Measurements from ENCODE around the gene UBA1. TPM values are rescaled to one million over a fixed set of nuclear protein-coding genes. Genes with fewer than 3 reads are reported as not detected.

Gene UBA1
- total RNA-seq, 3 donors from 2014 or later: 160 to 198 (median 172) TPM

GRCh38 chrX:47172549-47172948, 21.1 kb upstream of the UBA1 start:
- H3K4me1 ChIP-seq (ENCODE audit: low read depth): no peaks in the 10 kb centered on the region
- ATAC-seq (no peak), DNase-seq (no peak)
- H3K9me3 ChIP-seq: no peaks in the 10 kb centered on the region
- no peak overlapping the region for H3K4me3 ChIP-seq
- H3K36me3 ChIP-seq (ENCODE audit: low read depth): no peaks in the 10 kb centered on the region
- TF ChIP-seq CTCF (IDR thresholded peaks at IDR 0.05): no peak
- intact Hi-C loops (cut with DNase I, micrococcal nuclease): no loop called here

GRCh38 chrX:47172971-47173792, 20.4 kb upstream of the UBA1 start:
- no peak overlapping the region for H3K4me3 ChIP-seq
- TF ChIP-seq CTCF (IDR thresholded peaks at IDR 0.05): no peak
- ATAC-seq: no peak
- no peak for DNase-seq
- intact Hi-C loops (cut with DNase I, micrococcal nuclease): no loop called here
- H3K9me3 ChIP-seq: no peaks in the 10 kb centered on the region
- no peaks in the 10 kb centered on the region for H3K36me3 ChIP-seq (ENCODE audit: low read depth)
- H3K4me1 ChIP-seq (ENCODE audit: low read depth): no peaks in the 10 kb centered on the region

GRCh38 chrX:47174376-47174775, 19.3 kb upstream of the UBA1 start:
- ATAC-seq: no peak
- H3K9me3 ChIP-seq: no peaks in the 10 kb centered on the region
- TF ChIP-seq CTCF (IDR thresholded peaks at IDR 0.05): no peak
- no peak for DNase-seq
- H3K4me3 ChIP-seq: no peak overlapping the region
- no peaks in the 10 kb centered on the region for H3K4me1 ChIP-seq (ENCODE audit: low read depth)
- intact Hi-C loops (cut with DNase I, micrococcal nuclease): no loop called here
- no peaks in the 10 kb centered on the region for H3K36me3 ChIP-seq (ENCODE audit: low read depth)

DNA sequence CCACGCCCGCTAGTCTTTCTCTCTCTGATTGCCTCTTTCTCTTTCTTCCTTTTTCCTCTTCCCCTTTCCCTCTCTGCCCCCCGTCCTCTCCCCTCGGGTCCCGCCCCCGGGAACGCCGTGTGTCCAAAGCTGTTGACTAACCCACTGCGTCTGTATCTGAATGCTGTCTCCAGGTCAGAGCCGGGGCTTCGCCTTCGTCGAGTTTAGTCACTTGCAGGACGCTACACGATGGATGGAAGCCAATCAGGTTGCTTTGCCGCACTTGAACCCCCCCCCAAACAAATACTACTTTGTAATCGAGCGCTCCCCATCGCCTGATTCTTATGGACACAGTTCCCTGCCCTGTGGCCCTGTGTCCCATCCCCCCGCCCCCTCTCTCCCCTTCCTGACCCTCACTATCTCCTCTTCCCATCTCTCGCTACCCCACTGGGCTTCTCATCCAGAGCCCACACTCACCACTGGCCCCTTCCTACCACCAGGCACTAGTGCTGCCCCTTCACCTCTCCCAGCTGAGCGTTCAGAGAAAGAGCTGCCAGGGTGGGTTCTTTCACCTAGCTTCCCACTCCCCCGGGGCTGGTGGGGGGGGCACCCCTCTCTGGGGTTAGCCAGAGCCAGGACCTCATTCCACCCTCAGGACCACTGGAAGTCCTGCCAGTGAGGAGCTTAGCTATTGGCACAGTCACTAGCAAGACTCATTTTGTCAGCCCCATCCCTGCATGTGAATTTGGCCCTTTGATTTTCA, 18.6 kb upstream of the UBA1 start:
- Histone ChIP-seq H3K4me1 (ENCODE audit: low read depth) (no peaks in the 10 kb centered on the region), H3K9me3 (no peaks in the 10 kb centered on the region), H3K36me3 (ENCODE audit: low read depth) (no peaks in the 10 kb centered on the region), H3K4me3 (no peak overlapping the region)
- DNase-seq (no peak), ATAC-seq (no peak)
- no peak for TF ChIP-seq CTCF (IDR thresholded peaks at IDR 0.05)
- intact Hi-C loops (cut with DNase I, micrococcal nuclease): no loop called here

DNA sequence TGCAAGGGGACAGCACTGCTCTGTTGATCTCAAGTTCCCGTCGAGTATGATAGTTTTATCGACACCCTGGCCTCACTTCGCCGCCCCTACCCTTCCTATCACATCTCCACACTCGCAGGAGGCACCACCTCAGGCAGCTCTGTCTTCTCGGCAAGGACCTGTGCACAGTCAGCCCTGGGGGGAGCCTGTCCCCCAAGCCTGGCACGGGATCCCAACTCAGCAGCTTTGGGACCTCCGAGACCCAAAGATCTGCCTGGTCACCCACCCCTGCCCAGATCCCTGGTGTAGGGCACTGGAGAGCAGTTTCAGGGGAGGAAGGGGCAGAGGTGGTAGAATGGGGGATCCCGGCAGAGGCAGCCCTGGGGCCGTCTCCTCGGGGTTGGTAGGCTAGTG, 18.0 kb upstream of the UBA1 start:
- Histone ChIP-seq H3K4me3 (no peak overlapping the region), H3K9me3 (no peaks in the 10 kb centered on the region), H3K36me3 (ENCODE audit: low read depth) (no peaks in the 10 kb centered on the region), H3K4me1 (ENCODE audit: low read depth) (no peaks in the 10 kb centered on the region)
- intact Hi-C loops (cut with DNase I, micrococcal nuclease): no loop called here
- DNase-seq (no peak), ATAC-seq (no peak)
- no peak for TF ChIP-seq CTCF (IDR thresholded peaks at IDR 0.05)

Data from mucosa of descending colon (tissue), 3 donors.